NCI-H524 (cell line): ENCODE data around the gene ZNF618.
A peak's percentile ranks its signal among the peaks of the same experiment; 100 is the strongest.

Experiments
- DNase-seq, 2 experiments: peaks; one replicate each; lab custom pipeline; 2025; lab: John Stamatoyannopoulos, UW

Gene ZNF618

GRCh38 chr9:114001410-114001685 lies 125.2 kb downstream of the ZNF618 start:
- no peak for DNase-seq

GRCh38 chr9:114001794-114002261 lies 125.7 kb downstream of the ZNF618 start:
- DNase-seq: no peak

- no peak for DNase-seq
Observed at GRCh38 chr9:114002271-114002985, 126.3 kb downstream of the ZNF618 start.

GRCh38 chr9:114002986-114003350 lies 126.9 kb downstream of the ZNF618 start:
- DNase-seq: no peak

GRCh38 chr9:114003351-114003750 lies 127.2 kb downstream of the ZNF618 start:
- DNase-seq: no peak

- DNase-seq: peak; percentile 79 to 96
Observed at GRCh38 chr9:114003758-114004157, 127.6 kb downstream of the ZNF618 start.

- DNase-seq: peak; percentile 49 to 78
Observed at GRCh38 chr9:114004221-114004716, 128.2 kb downstream of the ZNF618 start.

- peak in 1 of 2 experiments; percentile 45 for DNase-seq
Observed at GRCh38 chr9:114005371-114006154, 129.5 kb downstream of the ZNF618 start.

GRCh38 chr9:114006155-114006550 lies 130.0 kb downstream of the ZNF618 start:
- DNase-seq: no peak

GRCh38 chr9:114006931-114007691 lies 131.0 kb downstream of the ZNF618 start:
- DNase-seq: no peak

- no peak for DNase-seq
Observed at GRCh38 chr9:114007991-114008666, 132.0 kb downstream of the ZNF618 start.

- DNase-seq: no peak
Observed at GRCh38 chr9:114008667-114009410, 132.7 kb downstream of the ZNF618 start.

- DNase-seq: no peak
Observed at GRCh38 chr9:114011313-114011712, 135.2 kb downstream of the ZNF618 start.

- no peak for DNase-seq
Observed at GRCh38 chr9:114012126-114012525, 136.0 kb downstream of the ZNF618 start.

GRCh38 chr9:114014044-114014443 lies 137.9 kb downstream of the ZNF618 start:
- no peak for DNase-seq

GRCh38 chr9:114015607-114016006 lies 139.5 kb downstream of the ZNF618 start:
- no peak for DNase-seq

GRCh38 chr9:114016101-114016500 lies 140.0 kb downstream of the ZNF618 start:
- no peak for DNase-seq

GRCh38 chr9:114016629-114017423 lies 140.7 kb downstream of the ZNF618 start:
- no peak for DNase-seq

- no peak for DNase-seq
Observed at GRCh38 chr9:114017741-114018715, 141.9 kb downstream of the ZNF618 start.
